HL-60 (cell line): Measurements from ENCODE around the gene GZMA.
"Not testable (repeated sequence)": the region's sequence is repeated elsewhere in the genome, so short reads cannot be mapped to it uniquely, and the experiment has no call there.

Experiments
- DNase-seq, 2 experiments: peaks; one replicate each; pipeline ENCODE4 v3.0.0-alpha.2; 2010 to 2020; ENCODE audit warnings: low read depth in 1 of 2, low spot score in 1 of 2
- H3K27ac ChIP-seq: fragments of 250-450 bp; sonication (Bioruptor Pico); replicated peaks from 2 replicates; pipeline ENCODE4 v1.5.1; 2020; ENCODE audit warnings: mild to moderate bottlenecking, moderate library complexity
- H3K27me3 ChIP-seq: fragments of 250-450 bp; sonication (Bioruptor Pico); 2 replicates; pipeline ENCODE4 v1.5.1; 2021; ENCODE audit warnings: mild to moderate bottlenecking, moderate library complexity; ENCODE audit not compliant: insufficient read depth, poor library complexity, severe bottlenecking
- H3K4me3 ChIP-seq: replicated peaks from 2 replicates; pipeline ENCODE4 v1.5.1; 2011; ENCODE audit warnings: mild to moderate bottlenecking, control low read depth, low read length; ENCODE audit not compliant: insufficient read depth
- CTCF ChIP-seq: IDR thresholded peaks from one replicate; pipeline ENCODE4 v1.5.1; 2011; ENCODE audit warnings: low read length, control low read depth, inconsistent platforms; ENCODE audit not compliant: insufficient read depth
- GABPA ChIP-seq: IDR thresholded peaks from 2 replicates; pipeline ENCODE4 v1.6.1; 2012; ENCODE audit warnings: low read depth
- POLR2AphosphoS5 ChIP-seq: IDR thresholded peaks from 2 replicates; pipeline ENCODE4 v1.6.1; 2012; ENCODE audit warnings: low read depth
- REST ChIP-seq: IDR thresholded peaks from 2 replicates; pipeline ENCODE4 v1.6.1; 2012; ENCODE audit warnings: low read depth; ENCODE audit not compliant: insufficient replicate concordance
- SPI1 ChIP-seq: IDR thresholded peaks from 2 replicates; pipeline ENCODE4 v1.6.1; 2012; ENCODE audit warnings: low read depth, mild to moderate bottlenecking, borderline replicate concordance

GZMA gene

GRCh38 chr5:55104036-55104772 lies 1.8 kb downstream of the GZMA start:
- no peak for TF ChIP-seq CTCF
- TF ChIP-seq REST, result no peak
- TF ChIP-seq GABPA, result no peak
- TF ChIP-seq SPI1, result no peak
- no peak for TF ChIP-seq POLR2AphosphoS5
- DNase-seq, result no peak
- Histone ChIP-seq H3K27me3 (no peaks in the 10 kb centered on the region), H3K27ac (no peak overlapping the region), H3K4me3 (no peak overlapping the region)

- H3K4me3 ChIP-seq, result no peak overlapping the region
- no peaks in the 10 kb centered on the region for H3K27me3 ChIP-seq
- no peak overlapping the region for H3K27ac ChIP-seq
- no peak for DNase-seq
- no peak for TF ChIP-seq SPI1
- TF ChIP-seq CTCF, result no peak
- no peak for TF ChIP-seq GABPA
- no peak for TF ChIP-seq REST
- TF ChIP-seq POLR2AphosphoS5, result no peak
Observed at GRCh38 chr5:55104946-55105701, 2.7 kb downstream of the GZMA start.

GRCh38 chr5:55105976-55106375 lies 3.5 kb downstream of the GZMA start:
- not testable (repeated sequence) for DNase-seq, H3K27me3 ChIP-seq, H3K4me3 ChIP-seq, H3K27ac ChIP-seq

DNA sequence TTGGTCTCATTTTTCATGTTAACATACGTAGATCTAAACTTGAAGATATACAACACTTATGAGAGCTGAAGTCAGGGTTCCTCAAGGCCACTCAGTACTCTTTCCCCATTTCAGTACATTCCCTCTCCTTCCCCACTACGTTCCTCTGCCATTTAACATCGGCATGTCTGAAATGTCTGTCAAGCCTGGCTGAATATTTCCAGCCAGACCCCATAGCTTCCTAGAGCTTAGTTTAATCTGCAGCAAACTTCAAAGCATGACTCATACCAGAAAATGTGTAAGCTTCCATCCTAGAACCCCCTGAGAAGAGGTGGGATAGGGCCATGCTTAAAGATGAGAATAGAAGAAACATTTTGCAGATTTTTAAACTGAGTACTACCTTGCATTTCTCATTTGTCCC lies 6.2 kb downstream of the GZMA start:
- no peaks in the 10 kb centered on the region for H3K27me3 ChIP-seq
- DNase-seq, result no peak
- H3K4me3 ChIP-seq, result no peak overlapping the region
- H3K27ac ChIP-seq, result no peak overlapping the region
- TF ChIP-seq CTCF (no peak), REST (no peak), GABPA (no peak), POLR2AphosphoS5 (no peak), SPI1 (no peak)
